ENCODE measurements around the gene NEXN. TPM values are rescaled to one million over a fixed set of nuclear protein-coding genes. Genes with fewer than 3 reads are reported as not detected.

Gene NEXN
- total and polyA plus RNA-seq, 4 donors, result 7.6 to 20.9 (median 12.5) TPM

DNA sequence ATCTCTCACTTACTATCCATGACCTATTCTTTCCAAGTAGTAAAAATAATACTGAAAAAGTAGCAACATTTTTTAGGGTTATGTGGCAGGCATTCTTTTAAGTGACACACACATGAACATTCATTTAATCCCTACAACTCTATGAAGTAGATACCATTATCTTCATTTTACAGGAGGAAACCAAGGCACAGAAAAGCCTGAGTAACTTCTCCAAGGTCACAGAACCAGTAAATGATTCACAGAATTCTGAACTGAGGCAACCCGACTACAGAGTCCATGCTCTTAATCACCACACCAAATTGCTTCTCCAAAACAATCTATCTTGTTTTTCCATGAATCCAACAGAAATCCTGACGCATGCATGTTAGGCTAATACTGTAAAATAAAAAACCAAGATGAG lies 73.0 kb downstream of the NEXN start:
- TF ChIP-seq, protein P1, sequence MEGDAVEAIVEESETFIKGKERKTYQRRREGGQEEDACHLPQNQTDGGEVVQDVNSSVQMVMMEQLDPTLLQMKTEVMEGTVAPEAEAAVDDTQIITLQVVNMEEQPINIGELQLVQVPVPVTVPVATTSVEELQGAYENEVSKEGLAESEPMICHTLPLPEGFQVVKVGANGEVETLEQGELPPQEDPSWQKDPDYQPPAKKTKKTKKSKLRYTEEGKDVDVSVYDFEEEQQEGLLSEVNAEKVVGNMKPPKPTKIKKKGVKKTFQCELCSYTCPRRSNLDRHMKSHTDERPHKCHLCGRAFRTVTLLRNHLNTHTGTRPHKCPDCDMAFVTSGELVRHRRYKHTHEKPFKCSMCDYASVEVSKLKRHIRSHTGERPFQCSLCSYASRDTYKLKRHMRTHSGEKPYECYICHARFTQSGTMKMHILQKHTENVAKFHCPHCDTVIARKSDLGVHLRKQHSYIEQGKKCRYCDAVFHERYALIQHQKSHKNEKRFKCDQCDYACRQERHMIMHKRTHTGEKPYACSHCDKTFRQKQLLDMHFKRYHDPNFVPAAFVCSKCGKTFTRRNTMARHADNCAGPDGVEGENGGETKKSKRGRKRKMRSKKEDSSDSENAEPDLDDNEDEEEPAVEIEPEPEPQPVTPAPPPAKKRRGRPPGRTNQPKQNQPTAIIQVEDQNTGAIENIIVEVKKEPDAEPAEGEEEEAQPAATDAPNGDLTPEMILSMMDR (IDR thresholded peaks at IDR 0.05; ENCODE audit: control extremely low read depth, extremely low read depth), result no peak
- Histone ChIP-seq H3K4me1 (ENCODE audit: control insufficient read depth in 5 of 5, insufficient read depth in 5 of 5, low read length in 5 of 5) (peaks cover 0 to 2% (median 0%) of the 10 kb centered on the region in 5 donors), H3K36me3 (ENCODE audit: control insufficient read depth in 4 of 4, insufficient read depth in 4 of 4, low read length in 4 of 4) (peaks cover 28 to 81% (median 64%) of the 10 kb centered on the region in 4 donors), H3K4me3 (no peak overlapping the region), H3K9me3 (ENCODE audit: control insufficient read depth in 4 of 4, insufficient read depth in 3 of 4, low read length in 3 of 4) (no peaks in the 10 kb centered on the region), H3K27me3 (ENCODE audit: control insufficient read depth in 3 of 3, insufficient read depth in 3 of 3, low read length in 2 of 3) (no peaks in the 10 kb centered on the region), H3K9ac (ENCODE audit: insufficient read depth in 1 of 2, low read length in 2 of 2) (no peak overlapping the region), H3K27ac (ENCODE audit: low read depth in 1 of 2, low read length in 1 of 2) (no peak overlapping the region)
- no peak for ATAC-seq (ENCODE audit: insufficient read depth, low FRiP score)
- WGBS, 2 donors, result 92 to 97% methylated on average over 2 of the region's 2 CpGs
- DNase-seq, result no peak

DNA sequence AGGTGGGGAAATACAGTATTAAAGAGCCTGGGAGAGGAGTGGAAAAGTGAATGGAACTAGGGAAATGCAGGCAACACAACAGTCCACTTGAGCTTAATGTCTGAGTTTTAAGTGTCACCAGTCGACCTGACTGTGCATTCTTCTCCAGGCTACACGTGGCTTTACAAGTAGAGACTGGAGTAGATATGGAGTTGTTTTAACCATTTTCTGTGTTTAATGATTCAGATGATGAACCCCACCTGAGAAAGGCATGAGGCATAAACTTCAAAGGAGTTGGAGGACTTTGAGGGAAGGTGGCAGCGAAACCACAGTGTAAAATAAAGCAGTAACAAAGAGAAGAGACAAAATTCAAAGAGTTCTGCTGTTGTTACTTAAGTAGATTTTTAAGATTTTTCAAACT lies 77.9 kb downstream of the NEXN start:
- TF ChIP-seq, protein P1 (IDR thresholded peaks at IDR 0.05; ENCODE audit: control extremely low read depth, extremely low read depth), result no peak
- ATAC-seq (ENCODE audit: insufficient read depth, low FRiP score) (no peak), DNase-seq (no peak)
- Histone ChIP-seq H3K27ac (ENCODE audit: low read depth in 1 of 2, low read length in 1 of 2) (no peak overlapping the region), H3K4me3 (no peak overlapping the region), H3K36me3 (ENCODE audit: control insufficient read depth in 4 of 4, insufficient read depth in 4 of 4, low read length in 4 of 4) (peaks cover 10 to 77% (median 45%) of the 10 kb centered on the region in 4 donors), H3K9ac (ENCODE audit: insufficient read depth in 1 of 2, low read length in 2 of 2) (no peak overlapping the region), H3K27me3 (ENCODE audit: control insufficient read depth in 3 of 3, insufficient read depth in 3 of 3, low read length in 2 of 3) (no peaks in the 10 kb centered on the region), H3K4me1 (ENCODE audit: control insufficient read depth in 5 of 5, insufficient read depth in 5 of 5, low read length in 5 of 5) (peaks cover 0 to 7% (median 0%) of the 10 kb centered on the region in 5 donors), H3K9me3 (ENCODE audit: control insufficient read depth in 4 of 4, insufficient read depth in 3 of 4, low read length in 3 of 4) (no peaks in the 10 kb centered on the region)
- WGBS, 2 donors, result 79 to 87% methylated on average over 3 of the region's 3 CpGs

DNA sequence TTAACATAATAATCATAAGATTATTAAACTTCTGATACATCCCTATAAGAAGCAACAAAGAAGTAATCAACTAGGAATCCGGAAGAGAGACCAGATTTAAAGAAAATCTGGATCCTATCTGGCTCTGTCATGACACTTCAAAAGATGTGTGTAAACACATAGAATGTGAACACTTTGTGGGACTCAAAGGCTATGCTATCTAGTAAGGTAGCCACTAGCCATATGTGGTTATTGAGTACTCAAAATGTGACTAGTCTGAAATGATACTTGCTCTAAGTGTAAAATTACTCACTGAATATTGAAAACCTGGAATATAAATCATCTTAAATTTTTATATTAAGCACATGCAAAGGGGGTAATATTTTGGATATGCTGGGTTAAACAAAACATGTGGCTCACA lies 81.8 kb downstream of the NEXN start:
- TF ChIP-seq, protein P1 (IDR thresholded peaks at IDR 0.05; ENCODE audit: control extremely low read depth, extremely low read depth), result no peak
- no peaks in the 10 kb centered on the region for H3K27me3 ChIP-seq (ENCODE audit: control insufficient read depth in 3 of 3, insufficient read depth in 3 of 3, low read length in 2 of 3)
- H3K27ac ChIP-seq (ENCODE audit: low read depth in 1 of 2, low read length in 1 of 2), result no peak overlapping the region
- no peak overlapping the region for H3K4me3 ChIP-seq
- H3K9me3 ChIP-seq (ENCODE audit: control insufficient read depth in 4 of 4, insufficient read depth in 3 of 4, low read length in 3 of 4), result no peaks in the 10 kb centered on the region
- peaks cover 0 to 6% (median 3%) of the 10 kb centered on the region in 5 donors for H3K4me1 ChIP-seq (ENCODE audit: control insufficient read depth in 5 of 5, insufficient read depth in 5 of 5, low read length in 5 of 5)
- WGBS, 2 donors, result 78 to 86% methylated on average over 1 of the region's 1 CpG
- no peak overlapping the region for H3K9ac ChIP-seq (ENCODE audit: insufficient read depth in 1 of 2, low read length in 2 of 2)
- no peak for DNase-seq
- no peak for ATAC-seq (ENCODE audit: insufficient read depth, low FRiP score)
- H3K36me3 ChIP-seq (ENCODE audit: control insufficient read depth in 4 of 4, insufficient read depth in 4 of 4, low read length in 4 of 4), result peaks cover 6 to 52% (median 20%) of the 10 kb centered on the region in 4 donors

GRCh38 chr1:77972080-77972479 lies 83.7 kb downstream of the NEXN start:
- peaks cover 2 to 43% (median 9%) of the 10 kb centered on the region in 4 donors for H3K36me3 ChIP-seq (ENCODE audit: control insufficient read depth in 4 of 4, insufficient read depth in 4 of 4, low read length in 4 of 4)
- no peaks in the 10 kb centered on the region for H3K9me3 ChIP-seq (ENCODE audit: control insufficient read depth in 4 of 4, insufficient read depth in 3 of 4, low read length in 3 of 4)
- no peak overlapping the region for H3K27ac ChIP-seq (ENCODE audit: low read depth in 1 of 2, low read length in 1 of 2)
- no peaks in the 10 kb centered on the region for H3K27me3 ChIP-seq (ENCODE audit: control insufficient read depth in 3 of 3, insufficient read depth in 3 of 3, low read length in 2 of 3)
- DNase-seq, result no peak
- no peak for ATAC-seq (ENCODE audit: insufficient read depth, low FRiP score)
- no peak overlapping the region for H3K9ac ChIP-seq (ENCODE audit: insufficient read depth in 1 of 2, low read length in 2 of 2)
- H3K4me3 ChIP-seq, result no peak overlapping the region
- peaks cover 0 to 24% (median 7%) of the 10 kb centered on the region in 5 donors for H3K4me1 ChIP-seq (ENCODE audit: control insufficient read depth in 5 of 5, insufficient read depth in 5 of 5, low read length in 5 of 5)
- TF ChIP-seq, protein P1 (IDR thresholded peaks at IDR 0.05; ENCODE audit: control extremely low read depth, extremely low read depth), result no peak
- 79 to 85% methylated on average over 3 of the region's 3 CpGs for WGBS, 2 donors

Measured in lung (tissue), 12 donors.